ENCODE results near the gene FUOM.
"Not testable (repeated sequence)": the region's sequence is repeated elsewhere in the genome, so short reads cannot be mapped to it uniquely, and the experiment has no call there.

Gene FUOM

DNA sequence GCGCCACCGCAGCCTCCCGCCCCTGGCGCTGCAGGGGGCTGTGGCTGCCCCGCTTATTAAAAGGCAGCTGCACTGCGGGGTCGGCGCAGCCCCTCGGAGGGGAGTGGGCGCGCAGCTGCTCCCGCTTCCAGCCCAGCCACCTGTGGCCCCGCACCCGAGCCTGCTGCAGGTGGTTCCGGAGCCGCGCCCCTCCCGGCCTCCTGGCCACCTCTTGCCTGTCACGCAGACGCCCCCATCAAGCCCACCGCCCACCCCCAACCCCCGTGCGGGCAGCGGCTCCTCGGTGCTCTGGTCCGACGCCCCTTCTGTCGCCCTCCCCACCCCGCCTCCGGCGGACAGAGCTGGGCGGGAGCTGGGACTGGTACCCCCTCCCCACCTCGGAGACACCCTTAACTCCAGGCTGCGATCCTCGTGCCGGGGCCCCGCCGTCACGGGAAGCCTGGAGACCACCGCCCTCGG lies 21.7 kb downstream of the FUOM start:
- H3K27ac ChIP-seq: no peak overlapping the region
- no peak for DNase-seq (ENCODE audit: low read depth, low spot score)

GRCh38 chr10:133335246-133336117 lies 22.3 kb downstream of the FUOM start:
- DNase-seq (ENCODE audit: low read depth, low spot score): no peak
- H3K27ac ChIP-seq: no peak overlapping the region

GRCh38 chr10:133334503-133335245 lies 23.1 kb downstream of the FUOM start:
- no peak overlapping the region for H3K27ac ChIP-seq

GRCh38 chr10:133332936-133333699 lies 24.7 kb downstream of the FUOM start:
- DNase-seq (ENCODE audit: low read depth, low spot score): no peak
- no peak overlapping the region for H3K27ac ChIP-seq

More at GRCh38 chr10:133334503-133335245, 23.1 kb downstream of the FUOM start:
- no peak for DNase-seq (ENCODE audit: low read depth, low spot score)

DNA sequence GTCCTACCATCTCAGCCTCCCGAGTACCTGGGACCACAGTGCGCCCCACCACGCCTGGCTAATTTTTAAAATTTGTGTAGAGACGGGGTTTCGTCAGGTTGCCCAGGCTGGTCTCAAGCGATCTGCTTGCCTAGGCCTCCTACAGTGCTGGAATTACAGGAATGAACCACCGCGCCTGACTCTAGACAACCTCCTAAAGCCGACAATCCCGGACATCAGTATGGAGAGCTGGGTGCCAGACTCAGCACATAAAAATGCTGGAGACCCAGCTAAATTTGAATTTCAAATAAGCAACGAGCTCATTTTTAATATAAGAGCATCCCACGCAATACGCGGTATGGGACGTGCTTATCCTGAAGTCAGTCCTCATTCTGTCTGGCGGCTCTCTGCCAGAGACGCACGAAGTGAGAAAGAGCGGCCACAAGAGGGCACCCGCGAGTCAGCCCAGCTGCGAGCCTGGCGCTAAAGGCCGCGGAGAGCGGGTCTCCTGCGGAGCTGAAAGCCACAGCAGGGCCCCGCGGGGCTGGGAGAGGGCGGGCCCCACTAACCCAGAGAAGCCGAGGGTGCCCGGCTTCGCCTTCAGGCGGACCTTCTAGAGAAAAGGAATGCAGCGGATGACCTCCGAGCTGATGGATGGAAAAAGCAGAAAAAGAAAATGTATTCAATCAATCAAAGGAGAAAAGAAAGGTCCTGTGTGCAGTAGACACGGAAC lies 28.2 kb downstream of the FUOM start:
- no peak for DNase-seq (ENCODE audit: low read depth, low spot score)
- no peak overlapping the region for H3K27ac ChIP-seq

DNA sequence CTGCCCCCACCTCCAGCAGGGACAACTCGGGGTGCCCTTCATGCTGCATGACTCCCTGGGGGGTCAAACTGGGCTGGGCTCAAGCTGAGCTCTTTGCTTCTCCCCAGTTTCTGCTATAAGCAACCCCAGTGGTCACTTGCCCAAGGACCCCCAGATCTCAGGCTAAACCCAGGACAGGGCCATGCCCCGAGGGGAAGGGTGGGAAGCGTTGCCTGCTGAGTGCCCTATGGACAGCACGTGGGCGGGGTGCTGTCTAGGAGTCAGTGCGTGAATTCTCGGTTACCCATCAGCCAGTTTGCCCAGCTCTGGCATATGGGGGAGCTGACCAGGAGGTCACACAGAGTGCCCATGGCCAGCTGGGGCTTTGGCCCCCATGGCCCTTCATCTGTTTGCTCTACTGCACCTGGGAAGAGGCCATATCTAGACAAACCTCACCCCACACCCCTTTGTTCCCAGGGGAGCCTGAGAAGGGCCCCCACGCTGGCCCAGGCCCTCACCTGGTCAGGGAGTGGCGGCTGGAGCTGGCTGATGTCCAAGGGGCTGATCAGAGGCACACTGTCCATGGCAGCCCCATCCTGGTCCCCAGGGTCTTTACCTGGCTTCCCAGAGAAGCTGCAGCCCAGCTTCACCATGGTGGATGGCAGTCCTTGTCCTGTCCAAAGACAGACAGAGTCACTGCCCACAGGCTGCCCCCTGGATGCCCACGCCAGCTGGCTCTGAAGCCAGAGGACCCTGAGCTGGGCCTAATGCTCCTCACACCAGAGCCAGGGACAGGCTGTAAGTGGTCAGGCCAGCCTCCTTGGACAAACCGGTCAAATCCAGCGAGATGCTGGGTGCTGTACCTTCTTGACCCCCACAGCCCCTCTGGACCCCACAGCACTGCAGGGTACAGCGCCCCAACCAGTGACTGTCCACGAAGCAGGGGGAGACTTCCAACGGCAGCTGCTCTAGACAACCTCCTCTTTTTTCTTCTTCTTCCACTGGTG lies 29.2 kb downstream of the FUOM start:
- DNase-seq (ENCODE audit: low read depth, low spot score): no peak
- H3K27ac ChIP-seq: no peak overlapping the region

GRCh38 chr10:133327651-133328357 lies 30.0 kb downstream of the FUOM start:
- no peak for DNase-seq (ENCODE audit: low read depth, low spot score)
- no peak overlapping the region for H3K27ac ChIP-seq

GRCh38 chr10:133326745-133327650 lies 30.8 kb downstream of the FUOM start:
- DNase-seq (ENCODE audit: low read depth, low spot score): no peak
- H3K27ac ChIP-seq: no peak overlapping the region

GRCh38 chr10:133326223-133326551 lies 31.6 kb downstream of the FUOM start:
- no peak for DNase-seq (ENCODE audit: low read depth, low spot score)

GRCh38 chr10:133325440-133326222 lies 32.2 kb downstream of the FUOM start:
- no peak for DNase-seq (ENCODE audit: low read depth, low spot score)
- H3K27ac ChIP-seq: no peak overlapping the region

More at GRCh38 chr10:133326223-133326551, 31.6 kb downstream of the FUOM start:
- H3K27ac ChIP-seq: no peak overlapping the region

DNA sequence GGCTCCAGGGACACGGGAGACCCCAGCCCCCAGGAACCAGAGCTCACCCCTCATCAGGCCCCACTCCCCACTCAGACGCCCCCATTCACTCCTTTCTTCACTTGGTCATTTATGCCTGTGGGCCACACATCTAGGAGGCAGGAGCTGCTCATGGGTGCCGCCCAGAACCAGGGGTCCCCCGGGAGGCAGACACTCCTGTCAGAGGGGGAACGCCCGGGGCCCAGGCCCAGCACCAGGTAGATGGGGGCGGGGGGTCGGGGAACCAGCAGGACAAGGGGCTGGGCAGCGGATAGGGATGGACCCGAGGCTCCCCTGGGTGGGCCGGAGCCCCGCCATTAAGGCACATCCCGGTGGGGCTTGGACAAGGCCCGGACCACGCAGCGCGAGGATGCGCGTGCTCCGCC lies 33.0 kb downstream of the FUOM start:
- no peak for DNase-seq (ENCODE audit: low read depth, low spot score)
- H3K27ac ChIP-seq: no peak overlapping the region

DNA sequence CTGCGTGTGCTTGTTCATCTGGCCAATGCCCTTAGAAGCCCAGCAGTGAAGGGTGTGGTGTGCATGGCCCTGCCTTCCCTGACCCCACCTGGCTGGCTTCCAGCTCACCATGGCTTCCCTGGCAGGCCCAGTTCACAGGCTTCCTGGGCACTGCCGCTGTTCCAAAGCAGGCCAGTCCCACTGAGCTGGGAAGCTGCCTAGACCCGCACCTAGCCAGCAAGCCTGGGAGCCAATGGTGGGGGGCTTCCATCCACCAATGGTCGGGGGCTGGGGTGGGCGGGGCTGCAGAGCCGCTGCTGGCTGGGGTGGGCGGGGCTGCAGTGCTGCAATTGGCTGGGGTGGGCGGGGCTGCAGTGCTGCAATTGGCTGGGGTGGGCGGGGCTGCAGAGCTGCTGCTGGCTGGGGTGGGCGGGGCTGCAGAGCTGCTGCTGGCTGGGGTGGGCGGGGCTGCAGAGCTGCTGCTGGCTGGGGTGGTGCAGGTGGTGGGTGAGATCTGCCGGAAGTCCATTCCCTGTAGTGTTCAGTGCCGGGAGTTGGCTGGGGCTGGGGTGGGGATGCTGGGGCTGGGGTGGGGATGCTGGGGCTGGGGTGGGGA lies 33.5 kb downstream of the FUOM start:
- no peak overlapping the region for H3K27ac ChIP-seq
- DNase-seq (ENCODE audit: low read depth, low spot score): no peak

DNA sequence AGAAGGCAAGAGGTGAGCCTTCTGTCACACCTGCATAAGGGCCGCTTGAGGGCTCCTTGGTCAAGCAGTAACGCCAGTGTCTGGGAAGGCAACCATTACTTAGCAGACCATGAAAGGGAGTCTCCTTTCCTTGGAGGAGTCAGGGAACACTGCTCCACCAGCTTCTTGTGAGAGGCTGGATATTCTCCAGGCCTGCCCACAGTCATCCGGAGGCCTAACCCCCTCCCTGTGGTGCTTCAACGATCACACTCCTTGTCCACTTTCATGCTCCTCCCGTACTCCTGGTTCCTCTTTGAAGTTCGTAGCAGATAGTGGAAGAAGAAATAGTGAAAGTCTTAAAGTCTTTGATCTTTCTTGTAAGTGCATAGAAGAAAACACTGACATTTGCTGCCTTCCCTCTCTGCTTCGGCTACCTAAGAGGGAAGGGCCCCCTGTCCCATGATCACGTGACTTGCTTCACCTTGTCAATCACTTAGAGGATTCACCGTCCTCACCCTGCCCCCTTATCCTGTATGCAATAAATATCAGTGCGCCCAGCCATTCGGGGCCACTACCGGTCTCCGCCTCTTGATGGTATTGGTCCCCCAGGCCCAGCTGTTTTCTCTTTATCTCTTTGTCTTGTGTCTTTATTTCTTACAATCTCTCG lies 35.6 kb downstream of the FUOM start:
- H3K27ac ChIP-seq; DNase-seq (ENCODE audit: low read depth, low spot score): not testable (repeated sequence)

DNA sequence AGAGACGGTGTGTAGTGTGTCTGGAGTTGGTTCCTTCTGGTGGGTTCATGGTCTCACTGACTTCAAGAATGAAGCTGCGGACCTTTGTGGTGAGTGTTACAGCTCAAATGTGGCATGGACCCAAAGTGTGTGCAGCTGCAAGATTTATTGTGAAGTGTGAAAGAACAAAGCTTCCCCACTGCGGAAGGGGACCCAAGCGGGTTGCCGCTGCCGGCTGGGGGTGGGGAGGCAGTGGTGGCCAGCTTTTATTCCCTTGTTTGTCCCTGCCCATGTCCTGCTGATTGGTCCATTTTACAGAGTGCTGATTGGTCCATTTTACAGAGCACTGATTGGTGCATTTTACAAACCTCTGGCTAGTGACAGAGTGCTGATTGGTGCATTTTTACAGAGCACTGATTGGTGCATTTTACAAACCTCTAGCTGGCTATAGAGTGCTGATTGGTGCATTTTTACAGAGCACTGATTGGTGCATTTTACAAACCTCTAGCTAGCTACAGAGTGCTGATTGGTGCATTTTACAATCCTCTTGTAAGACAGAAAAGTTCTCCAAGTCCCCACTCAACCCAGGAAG lies 36.9 kb downstream of the FUOM start:
- DNase-seq (ENCODE audit: low read depth, low spot score); H3K27ac ChIP-seq: not testable (repeated sequence)

GRCh38 chr10:133318494-133319127 lies 39.2 kb downstream of the FUOM start:
- no peak for DNase-seq (ENCODE audit: low read depth, low spot score)
- H3K27ac ChIP-seq: no peak overlapping the region
